Measurements from ENCODE around the gene CNOT1. TPM values are rescaled to one million over a fixed set of nuclear protein-coding genes. Genes with fewer than 3 reads are reported as not detected.
"Not testable (repeated sequence)": the region's sequence is repeated elsewhere in the genome, so short reads cannot be mapped to it uniquely, and the experiment has no call there.

Gene CNOT1
- total RNA-seq, 1 experiment from 2014 or later, result 198 TPM

- no peaks in the 10 kb centered on the region for H3K27me3 ChIP-seq (ENCODE audit: control insufficient read depth, insufficient read depth, low read length)
- no peak overlapping the region for H3K4me3 ChIP-seq (ENCODE audit: insufficient read depth, low read depth, low read length)
- peaks cover 44% of the 10 kb centered on the region for H3K36me3 ChIP-seq (replicated peaks; ENCODE audit: control insufficient read depth, insufficient read depth, low read length)
- DNase-seq, result no peak
Measured at GRCh38 chr16:58579587-58579986, 50.0 kb downstream of the CNOT1 start.

DNA sequence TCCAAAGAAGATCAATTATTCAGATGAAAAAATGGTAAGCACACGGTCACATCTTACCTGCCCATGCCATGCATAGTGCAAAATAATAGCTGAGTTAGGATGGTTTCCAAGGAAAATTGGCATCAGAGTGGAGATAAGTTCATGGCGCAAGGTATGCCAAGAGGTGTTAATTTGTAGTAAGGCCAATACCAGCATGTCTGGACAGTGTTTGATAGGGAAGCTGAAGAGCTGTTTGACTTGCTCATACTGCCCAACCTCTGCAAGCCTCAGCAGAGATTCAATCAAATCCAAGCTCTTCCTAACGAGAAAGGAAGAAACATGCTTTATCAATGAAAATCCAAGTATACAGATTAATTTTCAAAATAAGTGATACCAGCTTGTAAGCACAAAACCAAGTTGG is 51.0 kb downstream of the CNOT1 start:
- DNase-seq, result no peak
- no peak overlapping the region for H3K4me3 ChIP-seq (ENCODE audit: insufficient read depth, low read depth, low read length)
- no peaks in the 10 kb centered on the region for H3K27me3 ChIP-seq (ENCODE audit: control insufficient read depth, insufficient read depth, low read length)
- peaks cover 46% of the 10 kb centered on the region for H3K36me3 ChIP-seq (replicated peaks; ENCODE audit: control insufficient read depth, insufficient read depth, low read length)

DNA sequence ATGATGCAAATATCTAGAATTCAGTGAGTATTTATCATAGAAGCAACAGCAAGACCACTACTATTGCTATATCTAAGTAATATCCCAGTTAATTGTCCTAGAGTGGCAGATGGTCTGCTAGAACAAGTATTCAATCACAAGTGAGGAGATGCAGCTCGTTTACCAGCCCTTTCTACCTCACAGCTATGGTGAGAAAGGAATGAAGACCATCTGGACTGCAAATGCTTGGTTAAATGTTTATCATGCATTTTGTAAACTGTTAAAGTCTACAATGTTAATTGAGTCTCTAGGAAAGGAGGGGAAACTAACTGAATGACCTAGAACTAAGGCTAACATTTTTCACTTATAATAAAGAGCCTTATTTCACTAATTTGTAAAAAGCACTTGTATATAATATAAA is 52.5 kb downstream of the CNOT1 start:
- DNase-seq, result no peak
- H3K27me3 ChIP-seq (ENCODE audit: control insufficient read depth, insufficient read depth, low read length), result no peaks in the 10 kb centered on the region
- no peak overlapping the region for H3K4me3 ChIP-seq (ENCODE audit: insufficient read depth, low read depth, low read length)
- H3K36me3 ChIP-seq (replicated peaks; ENCODE audit: control insufficient read depth, insufficient read depth, low read length), result peaks cover 43% of the 10 kb centered on the region

GRCh38 chr16:58574895-58575294 is 54.7 kb downstream of the CNOT1 start:
- peaks cover 37% of the 10 kb centered on the region for H3K36me3 ChIP-seq (replicated peaks; ENCODE audit: control insufficient read depth, insufficient read depth, low read length)
- DNase-seq, result no peak

DNA sequence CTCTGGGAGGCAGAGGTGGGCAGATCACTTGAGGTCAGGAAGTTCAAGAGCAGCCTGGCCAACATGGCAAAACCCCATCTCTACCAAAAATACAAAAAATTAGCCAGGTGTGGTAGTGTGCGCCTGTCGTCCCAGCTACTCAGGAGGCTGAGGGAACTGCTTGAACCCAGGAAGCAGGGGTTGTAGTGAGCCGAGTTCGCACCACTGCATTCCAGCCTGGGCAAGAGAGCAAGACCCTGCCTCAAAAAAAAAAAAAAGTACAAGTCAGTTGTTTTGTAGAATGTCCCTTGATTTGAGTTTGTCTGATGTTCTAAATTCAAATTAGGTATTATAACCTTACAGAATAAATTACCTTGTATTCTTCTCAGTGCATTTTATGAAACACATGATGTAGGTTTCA is 63.9 kb downstream of the CNOT1 start:
- not testable (repeated sequence) for DNase-seq; H3K4me3 ChIP-seq (ENCODE audit: insufficient read depth, low read depth, low read length); H3K27me3 ChIP-seq (ENCODE audit: control insufficient read depth, insufficient read depth, low read length)
- peaks cover 12% of the 10 kb centered on the region for H3K36me3 ChIP-seq (replicated peaks; ENCODE audit: control insufficient read depth, insufficient read depth, low read length)

More at GRCh38 chr16:58574895-58575294, 54.7 kb downstream of the CNOT1 start:
- Histone ChIP-seq H3K4me3 (ENCODE audit: insufficient read depth, low read depth, low read length) (no peak overlapping the region), H3K27me3 (ENCODE audit: control insufficient read depth, insufficient read depth, low read length) (no peaks in the 10 kb centered on the region)

- no peak overlapping the region for H3K4me3 ChIP-seq (ENCODE audit: insufficient read depth, low read depth, low read length)
- peaks cover 12% of the 10 kb centered on the region for H3K36me3 ChIP-seq (replicated peaks; ENCODE audit: control insufficient read depth, insufficient read depth, low read length)
- DNase-seq, result no peak
- H3K27me3 ChIP-seq (ENCODE audit: control insufficient read depth, insufficient read depth, low read length), result no peaks in the 10 kb centered on the region
Measured at GRCh38 chr16:58563775-58564174, 65.9 kb downstream of the CNOT1 start.

GRCh38 chr16:58563235-58563634 is 66.4 kb downstream of the CNOT1 start:
- no peak overlapping the region for H3K4me3 ChIP-seq (ENCODE audit: insufficient read depth, low read depth, low read length)
- DNase-seq, result no peak
- H3K27me3 ChIP-seq (ENCODE audit: control insufficient read depth, insufficient read depth, low read length), result no peaks in the 10 kb centered on the region
- H3K36me3 ChIP-seq (replicated peaks; ENCODE audit: control insufficient read depth, insufficient read depth, low read length), result peaks cover 15% of the 10 kb centered on the region

- Histone ChIP-seq H3K36me3 (replicated peaks; ENCODE audit: control insufficient read depth, insufficient read depth, low read length) (peaks cover 32% of the 10 kb centered on the region), H3K27me3 (ENCODE audit: control insufficient read depth, insufficient read depth, low read length) (no peaks in the 10 kb centered on the region), H3K4me3 (ENCODE audit: insufficient read depth, low read depth, low read length) (no peak overlapping the region)
- DNase-seq, result no peak
Measured at GRCh38 chr16:58556678-58557077, 72.9 kb downstream of the CNOT1 start.

GRCh38 chr16:58551496-58551895 is 78.1 kb downstream of the CNOT1 start:
- no peak for DNase-seq
- H3K4me3 ChIP-seq (ENCODE audit: insufficient read depth, low read depth, low read length), result no peak overlapping the region
- H3K36me3 ChIP-seq (replicated peaks; ENCODE audit: control insufficient read depth, insufficient read depth, low read length), result peaks cover 33% of the 10 kb centered on the region

GRCh38 chr16:58548378-58548777 is 81.2 kb downstream of the CNOT1 start:
- peaks cover 43% of the 10 kb centered on the region for H3K36me3 ChIP-seq (replicated peaks; ENCODE audit: control insufficient read depth, insufficient read depth, low read length)
- no peak overlapping the region for H3K4me3 ChIP-seq (ENCODE audit: insufficient read depth, low read depth, low read length)
- no peaks in the 10 kb centered on the region for H3K27me3 ChIP-seq (ENCODE audit: control insufficient read depth, insufficient read depth, low read length)
- DNase-seq, result no peak

More at GRCh38 chr16:58551496-58551895, 78.1 kb downstream of the CNOT1 start:
- H3K27me3 ChIP-seq (ENCODE audit: control insufficient read depth, insufficient read depth, low read length), result no peaks in the 10 kb centered on the region

DNA sequence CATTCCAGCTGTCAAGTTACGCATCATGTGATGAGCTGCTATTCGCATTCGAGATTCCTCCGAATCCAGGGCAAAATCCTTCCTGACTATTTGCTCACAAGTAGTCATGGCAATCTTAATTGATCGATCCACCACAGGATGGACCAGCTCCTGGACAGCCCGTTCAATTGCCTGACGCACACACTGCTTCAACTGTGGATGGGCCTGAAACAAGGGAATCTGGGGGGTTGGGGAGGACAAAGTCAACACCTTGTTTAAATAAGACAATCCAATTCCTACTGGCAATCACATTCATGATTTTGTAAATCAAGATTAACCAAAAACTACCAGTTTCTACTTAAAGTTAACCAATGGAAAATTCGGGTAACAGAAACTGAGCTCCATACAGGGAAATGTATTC is 85.9 kb downstream of the CNOT1 start:
- H3K4me3 ChIP-seq (ENCODE audit: insufficient read depth, low read depth, low read length), result no peak overlapping the region
- H3K27me3 ChIP-seq (ENCODE audit: control insufficient read depth, insufficient read depth, low read length), result no peaks in the 10 kb centered on the region
- no peak for DNase-seq
- peaks cover 56% of the 10 kb centered on the region for H3K36me3 ChIP-seq (replicated peaks; ENCODE audit: control insufficient read depth, insufficient read depth, low read length)

DNA sequence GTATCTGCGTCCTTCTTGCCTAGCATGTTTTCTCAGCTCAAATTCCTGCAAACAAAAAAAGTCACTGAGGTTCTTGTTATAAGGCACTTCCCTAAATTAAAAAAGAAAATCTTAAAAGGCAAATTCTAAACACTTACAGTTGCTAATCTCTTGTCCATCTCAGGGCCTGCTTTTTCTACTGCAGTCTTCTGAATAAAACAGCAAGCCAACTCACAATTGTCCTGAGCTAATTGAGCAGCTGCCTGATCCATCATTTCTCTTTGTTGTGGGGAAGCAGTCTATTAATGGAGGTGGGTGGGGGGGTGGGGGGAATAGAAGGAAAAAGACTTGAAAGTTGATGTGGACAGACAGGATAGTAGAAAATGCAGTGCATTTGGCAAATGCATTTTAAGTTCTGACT is 87.3 kb downstream of the CNOT1 start:
- Histone ChIP-seq H3K36me3 (replicated peaks; ENCODE audit: control insufficient read depth, insufficient read depth, low read length) (peaks cover 65% of the 10 kb centered on the region), H3K27me3 (ENCODE audit: control insufficient read depth, insufficient read depth, low read length) (no peaks in the 10 kb centered on the region), H3K4me3 (ENCODE audit: insufficient read depth, low read depth, low read length) (no peak overlapping the region)
- DNase-seq, result no peak

- no peak overlapping the region for H3K4me3 ChIP-seq (ENCODE audit: insufficient read depth, low read depth, low read length)
- H3K27me3 ChIP-seq (ENCODE audit: control insufficient read depth, insufficient read depth, low read length), result no peaks in the 10 kb centered on the region
- DNase-seq, result no peak
- peaks cover 69% of the 10 kb centered on the region for H3K36me3 ChIP-seq (replicated peaks; ENCODE audit: control insufficient read depth, insufficient read depth, low read length)
Measured at GRCh38 chr16:58541711-58542110, 87.9 kb downstream of the CNOT1 start.

- H3K36me3 ChIP-seq (replicated peaks; ENCODE audit: control insufficient read depth, insufficient read depth, low read length), result peaks cover 66% of the 10 kb centered on the region
- H3K27me3 ChIP-seq (ENCODE audit: control insufficient read depth, insufficient read depth, low read length), result no peaks in the 10 kb centered on the region
- no peak for DNase-seq
- no peak overlapping the region for H3K4me3 ChIP-seq (ENCODE audit: insufficient read depth, low read depth, low read length)
Measured at GRCh38 chr16:58537124-58537906, 92.3 kb downstream of the CNOT1 start.

DNA sequence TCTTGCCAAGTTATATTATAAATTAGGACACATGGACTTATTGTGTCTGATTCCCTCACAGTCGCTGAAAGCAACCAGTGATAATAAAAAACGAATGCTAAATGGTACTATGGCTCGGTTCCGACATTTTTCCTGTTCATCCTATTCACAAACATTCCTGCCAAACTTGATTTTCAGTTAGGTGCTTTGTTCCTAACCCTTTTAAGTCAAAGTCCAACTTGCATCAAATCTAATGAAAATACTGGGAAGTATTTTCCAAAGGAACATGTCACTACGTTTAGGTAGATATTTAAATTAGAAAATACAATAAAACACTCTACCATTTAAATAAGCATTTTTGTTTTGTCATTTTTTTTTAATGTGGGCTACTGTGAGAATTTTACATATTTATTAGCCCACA is 93.3 kb downstream of the CNOT1 start:
- Histone ChIP-seq H3K27me3 (ENCODE audit: control insufficient read depth, insufficient read depth, low read length) (no peaks in the 10 kb centered on the region), H3K36me3 (replicated peaks; ENCODE audit: control insufficient read depth, insufficient read depth, low read length) (peaks cover 67% of the 10 kb centered on the region)
- no peak for DNase-seq

More for the DNA sequence above, 93.3 kb downstream of the CNOT1 start:
- no peak overlapping the region for H3K4me3 ChIP-seq (ENCODE audit: insufficient read depth, low read depth, low read length)

Data from H7 (cell line).